ENCODE results near the gene IL16.

The IL16 gene

DNA sequence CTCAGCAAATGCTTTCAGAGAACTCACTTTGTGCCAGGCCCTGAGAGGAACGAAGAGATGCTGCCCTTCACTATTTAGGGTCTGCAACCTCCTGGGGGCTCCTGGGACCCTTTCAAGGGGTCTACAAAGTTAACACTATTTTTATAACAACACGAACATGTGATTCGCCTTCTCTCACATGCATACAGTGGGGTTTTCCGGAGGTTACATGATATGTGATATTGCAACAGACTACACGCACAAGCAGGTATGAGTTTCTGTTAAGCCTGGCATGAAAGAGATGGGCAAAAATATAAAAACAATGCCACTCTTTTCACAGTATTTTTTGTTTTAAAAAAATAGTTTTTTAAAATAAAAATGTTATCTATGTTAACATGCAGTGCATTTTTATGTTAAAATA, 117.0 kb downstream of the IL16 start:
- no peaks in the 10 kb centered on the region for H3K79me2 ChIP-seq (ENCODE audit: insufficient read depth, low read depth)
- no peaks in the 10 kb centered on the region for H3K27me3 ChIP-seq (ENCODE audit: insufficient read depth, low read depth)
- no peaks in the 10 kb centered on the region for H4K20me1 ChIP-seq (ENCODE audit: insufficient read depth)
- H3K27ac ChIP-seq, result no peak overlapping the region
- no peak for TF ChIP-seq CTCF (conservative IDR thresholded peaks at IDR 0.05; ENCODE audit: low read depth, low read length)
- no peak overlapping the region for H3K9ac ChIP-seq
- H3K36me3 ChIP-seq (ENCODE audit: insufficient read depth), result no peaks in the 10 kb centered on the region
- peaks cover 15% of the 10 kb centered on the region for H3K4me1 ChIP-seq (ENCODE audit: low read depth, poor library complexity, severe bottlenecking)
- H3K4me3 ChIP-seq (IDR thresholded peaks at IDR 0.05; ENCODE audit: insufficient read depth, low read depth, low read length), result no peak overlapping the region
- H3K4me2 ChIP-seq, result no peak overlapping the region
- no peak overlapping the region for H2AFZ ChIP-seq (ENCODE audit: low read depth)

DNA sequence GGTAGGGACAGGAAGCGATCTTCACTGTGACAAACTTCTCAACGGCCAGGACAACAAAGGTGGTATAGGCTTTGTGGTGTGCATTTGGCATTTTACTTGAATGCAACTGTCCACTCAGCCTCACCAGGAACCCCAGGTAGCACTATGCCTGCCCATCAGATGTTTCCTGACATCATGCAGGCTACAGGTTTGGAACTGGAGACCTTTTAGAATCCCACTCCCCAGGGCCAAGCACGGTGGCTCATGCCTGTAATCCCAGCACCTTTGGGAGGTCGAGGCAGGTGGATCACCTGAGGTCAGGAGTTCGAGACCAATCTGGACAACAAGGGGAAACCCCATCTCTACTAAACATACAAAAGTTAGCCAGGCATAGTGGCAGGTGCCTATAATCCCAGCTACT, 117.7 kb downstream of the IL16 start:
- Histone ChIP-seq H3K4me1 (ENCODE audit: low read depth, poor library complexity, severe bottlenecking) (peaks cover 15% of the 10 kb centered on the region), H3K27ac (no peak overlapping the region), H3K4me3 (IDR thresholded peaks at IDR 0.05; ENCODE audit: insufficient read depth, low read depth, low read length) (no peak overlapping the region), H3K27me3 (ENCODE audit: insufficient read depth, low read depth) (no peaks in the 10 kb centered on the region), H3K4me2 (no peak overlapping the region), H4K20me1 (ENCODE audit: insufficient read depth) (no peaks in the 10 kb centered on the region), H3K79me2 (ENCODE audit: insufficient read depth, low read depth) (no peaks in the 10 kb centered on the region), H2AFZ (ENCODE audit: low read depth) (no peak overlapping the region), H3K36me3 (ENCODE audit: insufficient read depth) (no peaks in the 10 kb centered on the region), H3K9ac (no peak overlapping the region)
- no peak for TF ChIP-seq CTCF (conservative IDR thresholded peaks at IDR 0.05; ENCODE audit: low read depth, low read length)

GRCh38 chr15:81315452-81316175, 118.9 kb downstream of the IL16 start:
- no peak overlapping the region for H3K9ac ChIP-seq

DNA sequence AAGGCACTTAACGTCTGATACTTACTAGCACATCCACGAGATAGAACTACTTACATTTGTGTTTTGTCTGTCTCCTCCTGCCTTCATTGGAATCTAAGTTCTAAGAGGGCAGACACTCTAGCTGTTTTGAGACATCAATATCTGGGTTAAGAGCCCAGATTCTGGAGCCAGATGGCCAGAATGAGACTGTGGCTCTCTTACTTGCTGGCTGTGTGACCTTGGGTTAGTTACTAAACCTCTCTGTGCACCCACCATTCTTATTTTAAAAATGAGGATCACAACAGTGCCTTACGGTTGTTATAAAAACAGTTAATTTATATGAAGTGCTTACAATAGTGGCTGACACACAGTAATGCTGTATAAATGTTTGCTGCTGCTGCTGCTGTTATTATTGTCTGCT, 119.6 kb downstream of the IL16 start:
- Histone ChIP-seq H3K4me1 (ENCODE audit: low read depth, poor library complexity, severe bottlenecking) (peaks cover 15% of the 10 kb centered on the region), H2AFZ (ENCODE audit: low read depth) (no peak overlapping the region), H3K9ac (no peak overlapping the region), H4K20me1 (ENCODE audit: insufficient read depth) (no peaks in the 10 kb centered on the region), H3K79me2 (ENCODE audit: insufficient read depth, low read depth) (no peaks in the 10 kb centered on the region), H3K27ac (no peak overlapping the region), H3K4me3 (IDR thresholded peaks at IDR 0.05; ENCODE audit: insufficient read depth, low read depth, low read length) (no peak overlapping the region), H3K27me3 (ENCODE audit: insufficient read depth, low read depth) (no peaks in the 10 kb centered on the region), H3K4me2 (no peak overlapping the region), H3K36me3 (ENCODE audit: insufficient read depth) (no peaks in the 10 kb centered on the region)
- TF ChIP-seq CTCF (conservative IDR thresholded peaks at IDR 0.05; ENCODE audit: low read depth, low read length), result no peak

More at GRCh38 chr15:81315452-81316175, 118.9 kb downstream of the IL16 start:
- Histone ChIP-seq H3K36me3 (ENCODE audit: insufficient read depth) (no peaks in the 10 kb centered on the region), H4K20me1 (ENCODE audit: insufficient read depth) (no peaks in the 10 kb centered on the region), H3K27me3 (ENCODE audit: insufficient read depth, low read depth) (no peaks in the 10 kb centered on the region), H3K79me2 (ENCODE audit: insufficient read depth, low read depth) (no peaks in the 10 kb centered on the region), H3K4me1 (ENCODE audit: low read depth, poor library complexity, severe bottlenecking) (peaks cover 15% of the 10 kb centered on the region), H3K4me3 (IDR thresholded peaks at IDR 0.05; ENCODE audit: insufficient read depth, low read depth, low read length) (no peak overlapping the region), H2AFZ (ENCODE audit: low read depth) (no peak overlapping the region), H3K27ac (no peak overlapping the region), H3K4me2 (no peak overlapping the region)
- TF ChIP-seq CTCF (conservative IDR thresholded peaks at IDR 0.05; ENCODE audit: low read depth, low read length), result no peak
